B cell (primary cell): ENCODE results near the gene EPDR1. TPM values are rescaled to one million over a fixed set of nuclear protein-coding genes. Genes with fewer than 3 reads are reported as not detected.

ENCODE experiments used
- ATAC-seq: fragments of 200-7000 bp; cut with Tn5 transposase; one replicate; pipeline ENCODE4 v1.10.0; 2021; ENCODE audit warnings: low read depth, mild to moderate bottlenecking, moderate number of reproducible peaks, moderate library complexity
- CTCF ChIA-PET: fragments of 350-600 bp; sonication (Branson Sonifier 250); formaldehyde crosslinking; loops from one replicate; lab custom pipeline; 2021; ENCODE audit warnings: antibody characterized with exemption, inconsistent platforms; lab: Charles Lee
- POLR2A ChIA-PET: fragments of 350-600 bp; sonication (Branson Sonifier 250); formaldehyde crosslinking; loops from one replicate; lab custom pipeline; 2021; ENCODE audit warnings: antibody characterized with exemption; lab: Charles Lee
- DNase-seq: peaks from one replicate; pipeline ENCODE4 v3.0.0; 2013
- H2AFZ ChIP-seq: 2 replicates; pipeline ENCODE4 v1.6.1; 2012; ENCODE audit warnings: mild to moderate bottlenecking, low read depth, low read length; ENCODE audit not compliant: insufficient read depth, poor library complexity, severe bottlenecking
- H3K27ac ChIP-seq, 2 donors: 1 replicate in 1 of 2; 2 replicates in 1 of 2; pipeline ENCODE4 v1.5.1; 2012 to 2013; ENCODE audit warnings: low read length in 2 of 2, mild to moderate bottlenecking in 2 of 2, moderate library complexity in 1 of 2
- H3K27me3 ChIP-seq, 4 experiments: fragments of 200-600 bp in 1 of 4; sonication (generic) in 1 of 4; replicated peaks in 1 of 4; 1 replicate in 2 of 4; 2 replicates in 2 of 4; pipeline versions ENCODE4 v1.6.1 to v1.7.0; 2013 to 2016; ENCODE audit warnings: low read length in 3 of 4, mild to moderate bottlenecking in 2 of 4, mixed read lengths in 1 of 4, moderate library complexity in 1 of 4; ENCODE audit not compliant: insufficient read depth in 4 of 4, control insufficient read depth in 3 of 4; ENCODE audit errors: control extremely low read depth in 1 of 4
- H3K36me3 ChIP-seq, 2 experiments: replicated peaks in 1 of 2; 1 replicate in 1 of 2; 2 replicates in 1 of 2; pipeline versions ENCODE4 v1.6.1 to v1.7.1; 2013; ENCODE audit warnings: low read length in 1 of 2; ENCODE audit not compliant: insufficient read depth in 2 of 2, control insufficient read depth in 1 of 2; ENCODE audit errors: control extremely low read depth in 1 of 2, extremely low read depth in 1 of 2
- H3K4me1 ChIP-seq, 2 donors: fragments of 200-600 bp in 1 of 2; sonication (generic) in 1 of 2; 1 replicate in 1 of 2; 2 replicates in 1 of 2; pipeline versions ENCODE4 v1.5.1 to v1.6.1; 2013 to 2017; ENCODE audit warnings: low read length in 2 of 2; ENCODE audit not compliant: control insufficient read depth in 2 of 2, insufficient read depth in 2 of 2
- H3K4me2 ChIP-seq: replicated peaks from 2 replicates; pipeline ENCODE3; 2012; ENCODE audit warnings: mild to moderate bottlenecking, low read depth, low read length; ENCODE audit not compliant: poor library complexity, severe bottlenecking
- H3K4me3 ChIP-seq, 5 experiments: fragments of 200-600 bp in 1 of 5; sonication (generic) in 1 of 5; 1 replicate in 3 of 5; 2 replicates in 2 of 5; pipeline versions ENCODE4 v1.5.1 to v1.7.0; 2011 to 2016; ENCODE audit warnings: low read length in 4 of 5, mild to moderate bottlenecking in 4 of 5, low read depth in 2 of 5, control low read depth in 1 of 5, moderate library complexity in 1 of 5; ENCODE audit not compliant: insufficient read depth in 1 of 5; ENCODE audit errors: control extremely low read depth in 1 of 5, extremely low read depth in 1 of 5
- H3K79me2 ChIP-seq: fragments of 200-600 bp; sonication (generic); one replicate; pipeline ENCODE4 v1.6.0; 2016; ENCODE audit warnings: low read length; ENCODE audit not compliant: control insufficient read depth, insufficient read depth
- H3K9ac ChIP-seq: fragments of 200-600 bp; sonication (generic); 2 replicates; pipeline ENCODE4 v1.6.1; 2017; ENCODE audit warnings: mild to moderate bottlenecking, low read length, moderate library complexity
- H3K9me3 ChIP-seq, 3 donors: one replicate each; pipeline versions ENCODE4 v1.6.1 to v1.7.1; 2013; ENCODE audit warnings: low read length in 2 of 3; ENCODE audit not compliant: control insufficient read depth in 2 of 3, insufficient read depth in 1 of 3; ENCODE audit errors: control extremely low read depth in 1 of 3
- H4K20me1 ChIP-seq: 2 replicates; pipeline ENCODE4 v1.6.0; 2012; ENCODE audit warnings: mild to moderate bottlenecking, low read length; ENCODE audit not compliant: insufficient read depth, control insufficient read depth, poor library complexity, severe bottlenecking
- H3K27ac Mint-ChIP-seq: one replicate; pipeline ENCODE4 v1.8.0; 2021; ENCODE audit warnings: mixed read lengths
- H3K27me3 Mint-ChIP-seq: one replicate; pipeline ENCODE4 v1.8.0; 2021; ENCODE audit warnings: mixed read lengths
- H3K4me1 Mint-ChIP-seq: one replicate; pipeline ENCODE4 v1.8.0; 2021; ENCODE audit warnings: mixed read lengths
- H3K4me3 Mint-ChIP-seq: one replicate; pipeline ENCODE4 v1.8.0; 2021; ENCODE audit warnings: mixed read lengths
- H3K9me3 Mint-ChIP-seq: one replicate; pipeline ENCODE4 v1.8.0; 2022; ENCODE audit warnings: mixed read lengths; ENCODE audit not compliant: insufficient read depth
- CTCF ChIP-seq: fragments of 200-600 bp; IDR thresholded peaks from one replicate; pipeline ENCODE4 v1.8.0; 2022; ENCODE audit warnings: antibody characterized with exemption, mild to moderate bottlenecking
- EZH2 ChIP-seq: IDR thresholded peaks from 2 replicates; pipeline ENCODE4 v1.6.1; 2012; ENCODE audit warnings: borderline replicate concordance, low read depth, mild to moderate bottlenecking, moderate library complexity, low read length; ENCODE audit not compliant: insufficient read depth, poor library complexity, severe bottlenecking
- WGBS: methylation state at CpG from one replicate; pipeline ENCODE4 v1.1.5; 2013; ENCODE audit warnings: missing lambda C conversion rate; ENCODE audit not compliant: insufficient coverage; 5-methylcytosine and 5-hydroxymethylcytosine counted together
- intact Hi-C: fragments of 100-400 bp; cut with micrococcal nuclease; formaldehyde crosslinking; loops from one replicate; pipeline ENCODE4 v1.10.0; 2022
- polyA minus RNA-seq: library from RNA; depleted of rRNA, polyadenylated mRNA; stranded (reverse); fragments of >200 nt; gene quantifications from 2 replicates; pipeline ENCODE4 v1.2.3, GENCODE V29; 2012
- polyA plus RNA-seq: library from polyadenylated mRNA; depleted of rRNA; stranded (reverse); fragments of >200 nt; gene quantifications from 2 replicates; pipeline ENCODE4 v1.2.3, GENCODE V29; 2012
- total RNA-seq, 2 donors: library from RNA; stranded (reverse); fragments of 120-200 nt in 1 of 2; gene quantifications; 1 replicate in 1 of 2; 2 replicates in 1 of 2; pipeline versions ENCODE4 v1.2.3 to v1.2.4, GENCODE V29; 2013 to 2022

Gene EPDR1
- total RNA-seq (not detected in 2 replicates), polyA plus RNA-seq (not detected in 2 replicates), polyA minus RNA-seq (0.43 and 1.1 TPM in 2 replicates)
- 2.5 TPM for total RNA-seq (2013)

GRCh38 chr7:37920305-37920848 lies at the start of gene EPDR1:
EPDR1 (plus strand) TSS chr7:37920640; CDS start chr7:37920940, 300 bp downstream.
- intact Hi-C loops = no loop called here
- peak; percentile 41 for DNase-seq
- H4K20me1 ChIP-seq = no peaks in the 10 kb centered on the region
- H3K36me3 ChIP-seq = no peaks in the 10 kb centered on the region
- Mint-ChIP-seq H3K9me3 (no peaks in the 10 kb centered on the region), H3K27ac (no peak within 1 kb of the TSS), H3K27me3 (peaks cover 59% of the 10 kb centered on the region), H3K4me3 (peak within 1 kb of the TSS; percentile 82), H3K4me1 (peaks cover 26% of the 10 kb centered on the region)
- no peaks in the 10 kb centered on the region for H3K79me2 ChIP-seq
- H3K27me3 ChIP-seq = peaks cover 0 to 50% (median 25%) of the 10 kb centered on the region in 4 experiments
- H3K9me3 ChIP-seq = peaks cover 0 to 6% (median under 1%) of the 10 kb centered on the region in 3 donors
- ChIA-PET POLR2A (no interaction called here), CTCF (no interaction called here)
- peak; percentile 49 for ATAC-seq
- TF ChIP-seq EZH2 (no peak), CTCF (no peak)
- peaks cover 27% of the 10 kb centered on the region in 2 donors for H3K4me1 ChIP-seq
- H3K4me3 ChIP-seq = peak within 1 kb of the TSS in 4 of 5 experiments; percentile 25 to 60 (median 50)
- no peak within 1 kb of the TSS for H3K27ac ChIP-seq
- peak within 1 kb of the TSS; percentile 55 for H3K9ac ChIP-seq
- peak within 1 kb of the TSS; percentile 83 for H3K4me2 ChIP-seq
- H2AFZ ChIP-seq = peak within 1 kb of the TSS; percentile 73
- WGBS = 5% methylated on average over 19 of the region's 22 CpGs

GRCh38 chr7:37882086-37882485 lies 38.4 kb upstream of the EPDR1 start:
- Mint-ChIP-seq H3K4me3 (no peak overlapping the region), H3K27ac (no peak overlapping the region), H3K27me3 (peaks cover 17% of the 10 kb centered on the region), H3K9me3 (peaks cover 6% of the 10 kb centered on the region), H3K4me1 (no peaks in the 10 kb centered on the region)
- no peak overlapping the region for H2AFZ ChIP-seq
- CTCF ChIA-PET = interaction anchor here (0.7 kb wide), 1 partner anchor 12 kb away, joined by 3 read pairs; no protein-coding TSS in a partner anchor
- DNase-seq = no peak
- peaks cover 0 to 15% (median 3%) of the 10 kb centered on the region in 3 donors for H3K9me3 ChIP-seq
- no peak overlapping the region for H3K4me2 ChIP-seq
- no peak overlapping the region for H3K27ac ChIP-seq
- no peak overlapping the region for H3K4me3 ChIP-seq
- WGBS = 94% methylated on average over 5 of the region's 6 CpGs
- no peak for TF ChIP-seq CTCF
- TF ChIP-seq EZH2 = no peak
- POLR2A ChIA-PET = no interaction called here
- intact Hi-C loops = no loop called here
- H3K79me2 ChIP-seq = no peaks in the 10 kb centered on the region
- no peak overlapping the region for H3K9ac ChIP-seq
- H3K27me3 ChIP-seq = no peaks in the 10 kb centered on the region
- no peaks in the 10 kb centered on the region for H4K20me1 ChIP-seq
- H3K4me1 ChIP-seq = no peaks in the 10 kb centered on the region
- no peaks in the 10 kb centered on the region for H3K36me3 ChIP-seq
- ATAC-seq = no peak
